Kidney (tissue), 14 donors: ENCODE measurements around the gene CACNG5. TPM values are rescaled to one million over a fixed set of nuclear protein-coding genes. Genes with fewer than 3 reads are reported as not detected.

ENCODE experiments used
- DNase-seq, 5 donors: peaks; one replicate each; pipeline ENCODE4 v3.0.0-alpha.2; 2013 to 2020
- FAIRE-seq: peaks from 2 replicates; lab custom pipeline; 2012; peaks lifted over from hg19 to GRCh38; lab: Jason Lieb, UNC
- H3K27ac ChIP-seq, 2 donors: one replicate each; pipeline ENCODE4 v1.7.0; 2013; ENCODE audit warnings: low read depth in 2 of 2, low read length in 2 of 2, inconsistent platforms in 1 of 2
- H3K27me3 ChIP-seq: one replicate; pipeline ENCODE4 v1.7.1; 2013; ENCODE audit warnings: low read length, inconsistent platforms; ENCODE audit not compliant: control insufficient read depth, insufficient read depth
- H3K36me3 ChIP-seq, 3 donors: one replicate each; pipeline versions ENCODE4 v1.7.0 to v1.7.1; 2013; ENCODE audit warnings: low read length in 3 of 3, control low read depth in 1 of 3, inconsistent platforms in 1 of 3; ENCODE audit not compliant: insufficient read depth in 3 of 3, control insufficient read depth in 2 of 3
- H3K4me1 ChIP-seq, 3 donors: one replicate each; pipeline versions ENCODE4 v1.7.0 to v1.7.1; 2013; ENCODE audit warnings: low read length in 3 of 3, inconsistent platforms in 1 of 3, low read depth in 1 of 3; ENCODE audit not compliant: control insufficient read depth in 2 of 3, insufficient read depth in 2 of 3
- H3K4me3 ChIP-seq, 3 donors: one replicate each; pipeline versions ENCODE4 v1.7.0 to v1.8.1; 2013; ENCODE audit warnings: low read length in 3 of 3, control low read depth in 1 of 3, inconsistent platforms in 1 of 3
- H3K9ac ChIP-seq, 3 donors: one replicate each; pipeline versions ENCODE4 v1.7.0 to v1.7.1; 2013; ENCODE audit warnings: low read length in 3 of 3, control low read depth in 1 of 3, inconsistent platforms in 1 of 3
- H3K9me3 ChIP-seq, 3 donors: one replicate each; pipeline versions ENCODE4 v1.7.0 to v1.7.1; 2013; ENCODE audit warnings: low read length in 3 of 3, control low read depth in 1 of 3, inconsistent platforms in 1 of 3; ENCODE audit not compliant: control insufficient read depth in 2 of 3, insufficient read depth in 1 of 3
- intact Hi-C: fragments of 100-400 bp; cut with DNase I; formaldehyde crosslinking; loops from one replicate; pipeline ENCODE4 v1.11.1; 2022
- polyA plus RNA-seq: library from polyadenylated mRNA; stranded (reverse); fragments of 350-450 nt; fragmentation: Illumina TruSeq; extraction: RNeasy Lipid Tissue Mini Kit (QIAGEN cat#74804); gene quantifications from one replicate; pipeline ENCODE4 v1.2.3, GENCODE V29; 2014; ENCODE audit warnings: low read depth, low replicate concordance; ENCODE audit not compliant: insufficient read depth
- total RNA-seq: library from RNA; stranded (reverse); fragmentation: NEBNext Ultra II Directional; extraction: Animal tissue kit (Norgen Biotek cat#: 25700); gene quantifications from one replicate; pipeline ENCODE4 v1.2.1, GENCODE V29; 2021
- TF ChIP-seq, protein P1 (sequence below): IDR thresholded peaks from 3 replicates; pipeline ENCODE4 v1.5.1; 2012; ENCODE audit warnings: mild to moderate bottlenecking, moderate library complexity, borderline replicate concordance; ENCODE audit not compliant: insufficient read depth; ENCODE audit errors: extremely low read depth
- donor health status: control.
- donor health status: control.
- donor health status: control.
- donor health status: control.
- donor health status: control.
- donor health status: DM: yes; HTN: yes; CAD: no.
- donor health status: Normal renal cell carcinoma (clear cell type).

Gene CACNG5
- total and polyA plus RNA-seq, 2 donors from 2014 or later, result not detected

DNA sequence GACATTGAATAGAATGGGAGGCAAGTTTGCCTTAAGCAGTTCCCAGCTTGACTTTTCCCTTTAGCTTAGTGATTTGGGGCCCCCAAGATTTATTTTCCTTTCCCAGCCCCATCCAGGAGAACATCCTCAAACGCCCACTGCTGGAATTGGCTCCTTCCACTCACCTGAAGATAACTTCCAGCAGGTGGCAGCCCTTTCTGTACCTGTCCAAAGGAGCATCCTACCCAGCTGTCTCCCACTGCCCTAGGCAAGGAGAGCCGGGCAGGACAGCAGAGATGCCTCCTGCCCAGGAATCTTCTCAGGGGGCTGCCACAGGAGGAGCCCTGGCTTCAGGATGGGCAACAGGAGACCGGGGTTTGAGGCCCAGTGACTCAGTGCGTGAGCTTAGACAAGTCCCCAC is 6.4 kb downstream of the CACNG5 start:
- TF ChIP-seq, protein P1, sequence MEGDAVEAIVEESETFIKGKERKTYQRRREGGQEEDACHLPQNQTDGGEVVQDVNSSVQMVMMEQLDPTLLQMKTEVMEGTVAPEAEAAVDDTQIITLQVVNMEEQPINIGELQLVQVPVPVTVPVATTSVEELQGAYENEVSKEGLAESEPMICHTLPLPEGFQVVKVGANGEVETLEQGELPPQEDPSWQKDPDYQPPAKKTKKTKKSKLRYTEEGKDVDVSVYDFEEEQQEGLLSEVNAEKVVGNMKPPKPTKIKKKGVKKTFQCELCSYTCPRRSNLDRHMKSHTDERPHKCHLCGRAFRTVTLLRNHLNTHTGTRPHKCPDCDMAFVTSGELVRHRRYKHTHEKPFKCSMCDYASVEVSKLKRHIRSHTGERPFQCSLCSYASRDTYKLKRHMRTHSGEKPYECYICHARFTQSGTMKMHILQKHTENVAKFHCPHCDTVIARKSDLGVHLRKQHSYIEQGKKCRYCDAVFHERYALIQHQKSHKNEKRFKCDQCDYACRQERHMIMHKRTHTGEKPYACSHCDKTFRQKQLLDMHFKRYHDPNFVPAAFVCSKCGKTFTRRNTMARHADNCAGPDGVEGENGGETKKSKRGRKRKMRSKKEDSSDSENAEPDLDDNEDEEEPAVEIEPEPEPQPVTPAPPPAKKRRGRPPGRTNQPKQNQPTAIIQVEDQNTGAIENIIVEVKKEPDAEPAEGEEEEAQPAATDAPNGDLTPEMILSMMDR, result no peak

DNA sequence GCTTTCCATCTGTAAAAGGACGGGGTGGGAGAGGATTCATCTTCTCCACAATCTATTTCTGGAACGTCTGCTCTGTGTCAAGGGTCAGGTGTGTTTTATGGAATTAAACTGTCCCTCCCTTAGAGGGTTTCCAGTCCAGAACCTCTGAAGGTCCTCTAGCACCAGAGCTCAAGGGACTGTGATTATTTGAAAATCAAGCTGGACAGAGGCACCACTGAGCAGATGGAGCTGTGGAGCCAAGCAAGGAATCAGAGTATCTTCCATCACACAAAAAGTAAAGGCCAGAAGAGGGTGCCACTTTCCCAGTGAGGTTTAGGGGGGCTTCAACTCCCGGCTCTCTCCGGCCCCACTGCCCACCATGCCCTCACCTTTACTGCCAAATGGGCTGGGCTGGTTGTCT is 6.8 kb downstream of the CACNG5 start:
- no peak overlapping the region for H3K9ac ChIP-seq
- H3K9me3 ChIP-seq, result peaks cover 0 to 3% (median 0%) of the 10 kb centered on the region in 3 donors
- no peak for FAIRE-seq
- no peak for DNase-seq
- H3K36me3 ChIP-seq, result no peaks in the 10 kb centered on the region
- H3K27me3 ChIP-seq, result no peaks in the 10 kb centered on the region
- H3K4me1 ChIP-seq, result no peaks in the 10 kb centered on the region
- H3K27ac ChIP-seq, result no peak overlapping the region
- TF ChIP-seq, protein P1, result no peak
- intact Hi-C loops, result no loop called here
- H3K4me3 ChIP-seq, result no peak overlapping the region

More for the DNA sequence above, 6.4 kb downstream of the CACNG5 start:
- no peak overlapping the region for H3K27ac ChIP-seq
- intact Hi-C loops, result no loop called here
- no peaks in the 10 kb centered on the region for H3K27me3 ChIP-seq
- peaks cover 0 to 1% (median 0%) of the 10 kb centered on the region in 3 donors for H3K9me3 ChIP-seq
- no peak for DNase-seq
- H3K9ac ChIP-seq, result no peak overlapping the region
- FAIRE-seq, result no peak
- H3K36me3 ChIP-seq, result no peaks in the 10 kb centered on the region
- H3K4me3 ChIP-seq, result no peak overlapping the region
- no peaks in the 10 kb centered on the region for H3K4me1 ChIP-seq

DNA sequence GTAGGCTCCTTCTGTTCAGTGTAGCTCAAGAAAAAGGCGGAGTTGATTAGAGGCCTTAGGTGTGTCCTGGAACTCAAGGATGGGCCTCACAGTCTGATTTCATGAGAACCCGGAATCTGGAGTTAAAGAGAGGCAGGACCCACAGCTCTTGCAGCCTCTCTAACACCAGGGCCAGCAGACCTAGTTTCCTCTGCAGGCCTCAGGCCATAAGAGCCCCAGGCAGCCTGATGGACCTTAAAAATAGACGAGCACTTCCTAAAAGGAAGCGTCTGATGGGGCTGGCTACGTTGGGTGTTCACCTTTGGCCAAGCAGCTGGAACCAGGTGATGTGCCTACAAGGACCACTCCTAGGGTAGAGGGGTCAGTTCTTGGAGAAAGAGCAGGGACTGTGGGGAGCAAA is 7.6 kb downstream of the CACNG5 start:
- TF ChIP-seq, protein P1, result no peak
- no peaks in the 10 kb centered on the region for H3K27me3 ChIP-seq
- H3K4me3 ChIP-seq, result no peak overlapping the region
- H3K4me1 ChIP-seq, result no peaks in the 10 kb centered on the region
- H3K9me3 ChIP-seq, result peaks cover 0 to 3% (median 0%) of the 10 kb centered on the region in 3 donors
- intact Hi-C loops, result no loop called here
- no peak overlapping the region for H3K9ac ChIP-seq
- DNase-seq, result no peak
- FAIRE-seq, result no peak
- no peak overlapping the region for H3K27ac ChIP-seq
- H3K36me3 ChIP-seq, result no peaks in the 10 kb centered on the region

DNA sequence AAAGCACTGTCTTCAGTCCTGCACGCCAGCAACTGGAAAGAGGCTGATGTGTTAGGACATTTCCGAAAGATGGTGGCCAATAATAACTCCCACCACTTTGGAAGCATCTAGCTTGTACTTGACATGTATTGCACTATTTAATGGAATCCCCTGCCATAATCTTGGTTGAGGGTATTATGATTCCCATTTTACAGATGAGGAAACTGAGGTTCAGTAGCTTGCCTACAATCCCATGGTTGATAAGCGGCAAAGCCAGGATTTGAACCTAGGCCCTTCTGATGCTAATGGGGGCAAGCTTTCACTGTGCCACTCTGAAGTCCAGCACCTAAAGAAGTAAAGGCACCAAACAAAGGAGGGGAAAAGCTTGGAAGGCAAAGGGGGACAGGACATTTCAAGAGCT is 8.0 kb downstream of the CACNG5 start:
- Histone ChIP-seq H3K27me3 (no peaks in the 10 kb centered on the region), H3K9ac (no peak overlapping the region), H3K36me3 (no peaks in the 10 kb centered on the region), H3K4me3 (no peak overlapping the region), H3K4me1 (no peaks in the 10 kb centered on the region), H3K9me3 (peaks cover 0 to 3% (median 0%) of the 10 kb centered on the region in 3 donors), H3K27ac (no peak overlapping the region)
- TF ChIP-seq, protein P1, result no peak
- no peak for FAIRE-seq
- no peak for DNase-seq
- intact Hi-C loops, result no loop called here
